Gastrocnemius medialis (tissue), 4 donors: ENCODE results near the gene YWHAH.

Experiments used
- POLR2A ChIP-seq, 2 donors: fragments of 450-650 bp; IDR thresholded peaks; one replicate each; pipeline ENCODE4 v1.6.1; 2017; ENCODE audit warnings: antibody characterized with exemption in 2 of 2, mild to moderate bottlenecking in 2 of 2, moderate library complexity in 2 of 2
- TF ChIP-seq, protein P1 (sequence below), 5 experiments: fragments of 450-650 bp in 3 of 5; fragments of 200-600 bp in 2 of 5; sonication (generic) in 2 of 5; IDR thresholded peaks in 4 of 5; conservative IDR thresholded peaks in 1 of 5; 1 replicate in 4 of 5; 2 replicates in 1 of 5; pipeline ENCODE4 v1.5.1; 2016 to 2019; ENCODE audit warnings: antibody characterized with exemption in 5 of 5, mild to moderate bottlenecking in 3 of 5, moderate library complexity in 3 of 5

DNA sequence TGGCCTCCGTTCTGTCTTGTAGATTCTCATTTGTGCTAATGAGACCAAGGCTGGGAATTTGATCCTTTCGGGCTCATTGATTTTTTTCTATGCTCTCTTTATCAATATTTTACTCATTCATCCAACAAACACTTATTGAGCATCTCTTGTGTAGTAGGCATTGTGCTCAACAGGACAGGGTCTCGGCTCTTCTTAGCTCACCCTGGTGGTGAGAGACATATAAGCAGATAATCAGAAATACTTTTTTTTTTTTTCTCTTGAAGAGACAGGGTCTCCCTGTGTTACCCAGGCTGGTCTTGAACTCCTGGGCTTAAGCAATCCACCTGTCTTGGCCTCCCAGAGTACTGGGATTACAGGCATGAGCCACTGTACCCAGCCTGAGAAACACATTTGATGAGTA lies 50.7 kb downstream of the YWHAH start:
- TF ChIP-seq POLR2A (IDR thresholded peaks at IDR 0.05): no peak
- TF ChIP-seq, protein P1, sequence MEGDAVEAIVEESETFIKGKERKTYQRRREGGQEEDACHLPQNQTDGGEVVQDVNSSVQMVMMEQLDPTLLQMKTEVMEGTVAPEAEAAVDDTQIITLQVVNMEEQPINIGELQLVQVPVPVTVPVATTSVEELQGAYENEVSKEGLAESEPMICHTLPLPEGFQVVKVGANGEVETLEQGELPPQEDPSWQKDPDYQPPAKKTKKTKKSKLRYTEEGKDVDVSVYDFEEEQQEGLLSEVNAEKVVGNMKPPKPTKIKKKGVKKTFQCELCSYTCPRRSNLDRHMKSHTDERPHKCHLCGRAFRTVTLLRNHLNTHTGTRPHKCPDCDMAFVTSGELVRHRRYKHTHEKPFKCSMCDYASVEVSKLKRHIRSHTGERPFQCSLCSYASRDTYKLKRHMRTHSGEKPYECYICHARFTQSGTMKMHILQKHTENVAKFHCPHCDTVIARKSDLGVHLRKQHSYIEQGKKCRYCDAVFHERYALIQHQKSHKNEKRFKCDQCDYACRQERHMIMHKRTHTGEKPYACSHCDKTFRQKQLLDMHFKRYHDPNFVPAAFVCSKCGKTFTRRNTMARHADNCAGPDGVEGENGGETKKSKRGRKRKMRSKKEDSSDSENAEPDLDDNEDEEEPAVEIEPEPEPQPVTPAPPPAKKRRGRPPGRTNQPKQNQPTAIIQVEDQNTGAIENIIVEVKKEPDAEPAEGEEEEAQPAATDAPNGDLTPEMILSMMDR (IDR thresholded peaks at IDR 0.05 in 4 of 5, conservative IDR thresholded peaks at IDR 0.05 in 1 of 5): no peak
